GM23248 (cell line): Measurements from ENCODE around the gene KYAT1. TPM values are rescaled to one million over a fixed set of nuclear protein-coding genes. Genes with fewer than 3 reads are reported as not detected.
A peak's percentile ranks its signal among the peaks of the same experiment; 100 is the strongest.

Experiments used
- DNase-seq: peaks from one replicate; pipeline ENCODE4 v3.0.0-alpha.2; 2015
- H2AFZ ChIP-seq: fragments of 200-600 bp; sonication (generic); 2 replicates; pipeline ENCODE4 v1.6.1; 2016; ENCODE audit warnings: antibody characterized with exemption
- H3F3A ChIP-seq: fragments of 200-600 bp; sonication (generic); 2 replicates; pipeline ENCODE4 v1.6.1; 2016; ENCODE audit warnings: mild to moderate bottlenecking, antibody characterized with exemption, mixed run types; ENCODE audit not compliant: insufficient read depth
- H3K27ac ChIP-seq: fragments of 200-600 bp; sonication (generic); 2 replicates; pipeline ENCODE4 v1.5.1; 2016; ENCODE audit warnings: mild to moderate bottlenecking
- H3K27me3 ChIP-seq: fragments of 200-600 bp; sonication (generic); replicated peaks from 2 replicates; pipeline ENCODE4 v1.6.1; 2016; ENCODE audit warnings: mild to moderate bottlenecking; ENCODE audit not compliant: insufficient read depth
- H3K36me3 ChIP-seq: fragments of 200-600 bp; sonication (generic); 2 replicates; pipeline ENCODE4 v1.6.1; 2016; ENCODE audit warnings: low read depth, mild to moderate bottlenecking
- H3K4me1 ChIP-seq: fragments of 200-600 bp; sonication (generic); 2 replicates; pipeline ENCODE4 v1.6.1; 2016; ENCODE audit warnings: mild to moderate bottlenecking; ENCODE audit not compliant: insufficient read depth
- H3K4me2 ChIP-seq: fragments of 200-600 bp; sonication (generic); one replicate; pipeline ENCODE4 v1.6.1; 2016; ENCODE audit warnings: mild to moderate bottlenecking; ENCODE audit not compliant: unreplicated experiment
- H3K4me3 ChIP-seq: fragments of 200-600 bp; sonication (generic); 2 replicates; pipeline ENCODE4 v1.5.1; 2016; ENCODE audit warnings: mild to moderate bottlenecking
- H3K79me2 ChIP-seq: fragments of 200-600 bp; sonication (generic); 2 replicates; pipeline ENCODE4 v1.6.1; 2016; ENCODE audit warnings: mild to moderate bottlenecking; ENCODE audit not compliant: insufficient read depth
- H3K9ac ChIP-seq: fragments of 200-600 bp; sonication (generic); 2 replicates; pipeline ENCODE4 v1.6.1; 2016; ENCODE audit warnings: mild to moderate bottlenecking
- H3K9me2 ChIP-seq: fragments of 200-600 bp; sonication (generic); 2 replicates; pipeline ENCODE4 v1.6.1; 2016; ENCODE audit warnings: mixed run types, mild to moderate bottlenecking, moderate library complexity; ENCODE audit not compliant: insufficient read depth
- H3K9me3 ChIP-seq: fragments of 200-600 bp; sonication (generic); one replicate; pipeline ENCODE4 v1.6.1; 2017; ENCODE audit warnings: low read depth
- H4K20me1 ChIP-seq: fragments of 200-600 bp; sonication (generic); 2 replicates; pipeline ENCODE4 v1.6.0; 2016; ENCODE audit not compliant: insufficient read depth
- EZH2 ChIP-seq: fragments of 200-600 bp; sonication (generic); IDR thresholded peaks from 2 replicates; pipeline ENCODE4 v1.6.1; 2018; ENCODE audit warnings: antibody characterized with exemption, mild to moderate bottlenecking; ENCODE audit not compliant: insufficient read depth, poor library complexity, severe bottlenecking
- EZH2phosphoT487 ChIP-seq: fragments of 200-600 bp; sonication (generic); IDR thresholded peaks from 2 replicates; pipeline ENCODE4 v1.6.1; 2018; ENCODE audit warnings: antibody characterized with exemption, moderate library complexity, mild to moderate bottlenecking, low read depth; ENCODE audit not compliant: insufficient read depth
- WGBS, 2 experiments: methylation state at CpG; one replicate each; pipeline ENCODE4 v1.1.6; 2015 to 2017; ENCODE audit warnings: low lambda C conversion rate in 2 of 2, low coverage in 1 of 2; ENCODE audit errors: missing lambda C conversion rate in 2 of 2; 5-methylcytosine and 5-hydroxymethylcytosine counted together
- in situ Hi-C: fragments of 300-500 bp; cut with MboI; formaldehyde crosslinking; loops from 2 replicates; pipeline ENCODE4 v1.15.0; 2020
- polyA plus RNA-seq: library from polyadenylated mRNA; unstranded; fragments of >200 nt; fragmentation: Nextera tagmentation; extraction: Ambion mirVana; gene quantifications from 2 replicates; pipeline ENCODE4 v1.2.1, GENCODE V29; 2016
- total RNA-seq: library from RNA; depleted of rRNA; stranded (reverse); fragments of >200 nt; shearing (Covaris generic); gene quantifications from 2 replicates; pipeline ENCODE4 v1.2.3, GENCODE V29; 2014

KYAT1 gene
- total and polyA plus RNA-seq, 2 experiments from 2014 or later: 5.1 to 5.5 TPM

- Histone ChIP-seq H3K36me3 (no peaks in the 10 kb centered on the region), H3K9me2 (no peaks in the 10 kb centered on the region), H3K9me3 (no peaks in the 10 kb centered on the region), H4K20me1 (no peaks in the 10 kb centered on the region), H3K27me3 (no peaks in the 10 kb centered on the region), H3K4me1 (peaks cover 3% of the 10 kb centered on the region; the same call in 1 of the 2 replicates), H3K9ac (peak overlapping the region; percentile 66; the same call in 1 of the 2 replicates), H3K79me2 (no peaks in the 10 kb centered on the region), H2AFZ (no peak overlapping the region), H3K4me3 (peak overlapping the region; percentile 80), H3K4me2 (peak overlapping the region; percentile 80), H3F3A (no peaks in the 10 kb centered on the region), H3K27ac (no peak overlapping the region)
- in situ Hi-C loops: no loop called here
- TF ChIP-seq EZH2phosphoT487 (no peak), EZH2 (no peak)
- WGBS, 2 experiments: 36 to 37% methylated on average over 18 of the region's 18 CpGs
- peak; percentile 82 for DNase-seq
Observed at GRCh38 chr9:128819716-128820664, 61.8 kb downstream of the KYAT1 start.

- H3K79me2 ChIP-seq: no peaks in the 10 kb centered on the region
- peak; percentile 57 for DNase-seq
- no peaks in the 10 kb centered on the region for H3K27me3 ChIP-seq
- H3K4me3 ChIP-seq: peak overlapping the region; percentile 80
- no peaks in the 10 kb centered on the region for H3K9me3 ChIP-seq
- no peaks in the 10 kb centered on the region for H3F3A ChIP-seq
- H3K9ac ChIP-seq: peak overlapping the region; percentile 66
- in situ Hi-C loops: no loop called here
- H3K4me1 ChIP-seq: peaks cover 3% of the 10 kb centered on the region; the same call in 1 of the 2 replicates
- H2AFZ ChIP-seq: peak overlapping the region; percentile 45
- H4K20me1 ChIP-seq: no peaks in the 10 kb centered on the region
- TF ChIP-seq EZH2phosphoT487 (no peak), EZH2 (no peak)
- H3K36me3 ChIP-seq: no peaks in the 10 kb centered on the region
- peak overlapping the region; percentile 80 for H3K4me2 ChIP-seq
- 1% methylated on average over 23 to 79 of the region's 90 CpGs for WGBS, 2 experiments
- no peak overlapping the region for H3K27ac ChIP-seq
- H3K9me2 ChIP-seq: no peaks in the 10 kb centered on the region
Observed at GRCh38 chr9:128818839-128819715, 62.7 kb downstream of the KYAT1 start.

- Histone ChIP-seq H3K9ac (peak within 1 kb of the TSS; percentile 66), H3K4me1 (peaks cover 3% of the 10 kb centered on the region; the same call in 1 of the 2 replicates), H2AFZ (peak within 1 kb of the TSS; percentile 95), H3F3A (no peaks in the 10 kb centered on the region), H3K4me3 (peak within 1 kb of the TSS; percentile 80), H3K4me2 (peak within 1 kb of the TSS; percentile 80), H4K20me1 (no peaks in the 10 kb centered on the region), H3K27ac (peak within 1 kb of the TSS; percentile 46), H3K36me3 (no peaks in the 10 kb centered on the region), H3K79me2 (no peaks in the 10 kb centered on the region), H3K9me2 (no peaks in the 10 kb centered on the region), H3K9me3 (no peaks in the 10 kb centered on the region), H3K27me3 (no peaks in the 10 kb centered on the region)
- WGBS, 2 experiments: 2% methylated on average over 43 to 48 of the region's 70 CpGs
- in situ Hi-C loops: no loop called here
- TF ChIP-seq EZH2phosphoT487: no peak
- no peak for TF ChIP-seq EZH2
- peak; percentile 98 for DNase-seq
Observed at GRCh38 chr9:128818099-128818838, 63.5 kb downstream of the KYAT1 start, which contains the start of gene ENDOG. ENDOG (plus strand) TSS chr9:128818500; CDS start chr9:128818685, 185 bp downstream.

- Histone ChIP-seq H2AFZ (no peak overlapping the region), H3K36me3 (0 out of 2 replicates have a peak, but pooled peaks cover 4% of the 10 kb centered on the region), H3K4me3 (no peak overlapping the region), H3K27me3 (no peaks in the 10 kb centered on the region), H3K9ac (no peak overlapping the region), H3K27ac (no peak overlapping the region), H3F3A (no peaks in the 10 kb centered on the region), H4K20me1 (no peaks in the 10 kb centered on the region), H3K9me3 (no peaks in the 10 kb centered on the region), H3K79me2 (no peaks in the 10 kb centered on the region), H3K4me2 (no peak overlapping the region), H3K4me1 (no peaks in the 10 kb centered on the region), H3K9me2 (no peaks in the 10 kb centered on the region)
- DNase-seq: no peak
- in situ Hi-C loops: no loop called here
- WGBS, 2 experiments: 69 to 72% methylated on average over 5 of the region's 5 CpGs
- TF ChIP-seq EZH2phosphoT487: no peak
- TF ChIP-seq EZH2: no peak
Observed at GRCh38 chr9:128810873-128811272, 70.9 kb downstream of the KYAT1 start.
